NT2/D1 (cell line): ENCODE measurements around the gene LRRFIP1.
A peak's percentile ranks its signal among the peaks of the same experiment; 100 is the strongest.

Source experiments
- DNase-seq: peaks from one replicate; pipeline ENCODE4 v3.0.0-alpha.2; 2011; ENCODE audit warnings: low read depth, low spot score
- H3K27me3 ChIP-seq: 2 replicates; pipeline ENCODE4 v1.6.0; 2011; ENCODE audit warnings: mild to moderate bottlenecking; ENCODE audit not compliant: insufficient read length, insufficient read depth
- H3K36me3 ChIP-seq: 2 replicates; pipeline ENCODE4 v1.6.1; 2011; ENCODE audit warnings: mild to moderate bottlenecking, low read length, mixed read lengths; ENCODE audit not compliant: insufficient read depth, insufficient read length
- H3K4me1 ChIP-seq: 2 replicates; pipeline ENCODE4 v1.5.1; 2011; ENCODE audit not compliant: insufficient read depth, insufficient read length
- H3K4me3 ChIP-seq: 2 replicates; pipeline ENCODE4 v1.5.1; 2011; ENCODE audit warnings: low read depth; ENCODE audit not compliant: insufficient read length
- H3K9ac ChIP-seq: 2 replicates; pipeline ENCODE4 v1.6.0; 2011; ENCODE audit warnings: low read depth; ENCODE audit not compliant: insufficient read length
- H3K9me3 ChIP-seq: 2 replicates; pipeline ENCODE4 v1.5.1; 2011; ENCODE audit warnings: mild to moderate bottlenecking, low read length; ENCODE audit not compliant: insufficient read depth
- SUZ12 ChIP-seq: IDR thresholded peaks from 2 replicates; pipeline ENCODE4 v1.6.1; 2011; ENCODE audit not compliant: insufficient read length, insufficient read depth; ENCODE audit errors: extremely low read depth
- YY1 ChIP-seq: IDR thresholded peaks from 2 replicates; pipeline ENCODE4 v1.6.1; 2011; ENCODE audit not compliant: insufficient read length, insufficient read depth
- ZNF274 ChIP-seq: IDR thresholded peaks from 2 replicates; pipeline ENCODE4 v1.6.1; 2011; ENCODE audit warnings: mild to moderate bottlenecking, low read depth, low read length

LRRFIP1 gene, protein sequence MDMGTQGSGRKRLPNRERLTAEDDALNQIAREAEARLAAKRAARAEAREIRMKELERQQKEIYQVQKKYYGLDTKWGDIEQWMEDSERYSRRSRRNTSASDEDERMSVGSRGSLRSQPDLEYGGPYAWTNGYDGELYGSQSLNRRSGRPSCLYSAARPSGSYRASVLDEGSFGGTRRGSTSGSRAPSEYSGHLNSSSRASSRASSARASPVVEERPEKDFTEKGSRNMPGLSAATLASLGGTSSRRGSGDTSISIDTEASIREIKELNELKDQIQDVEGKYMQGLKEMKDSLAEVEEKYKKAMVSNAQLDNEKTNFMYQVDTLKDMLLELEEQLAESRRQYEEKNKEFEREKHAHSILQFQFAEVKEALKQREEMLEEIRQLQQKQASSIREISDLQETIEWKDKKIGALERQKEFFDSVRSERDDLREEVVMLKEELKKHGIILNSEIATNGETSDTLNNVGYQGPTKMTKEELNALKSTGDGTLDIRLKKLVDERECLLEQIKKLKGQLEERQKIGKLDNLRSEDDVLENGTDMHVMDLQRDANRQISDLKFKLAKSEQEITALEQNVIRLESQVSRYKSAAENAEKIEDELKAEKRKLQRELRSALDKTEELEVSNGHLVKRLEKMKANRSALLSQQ

DNA sequence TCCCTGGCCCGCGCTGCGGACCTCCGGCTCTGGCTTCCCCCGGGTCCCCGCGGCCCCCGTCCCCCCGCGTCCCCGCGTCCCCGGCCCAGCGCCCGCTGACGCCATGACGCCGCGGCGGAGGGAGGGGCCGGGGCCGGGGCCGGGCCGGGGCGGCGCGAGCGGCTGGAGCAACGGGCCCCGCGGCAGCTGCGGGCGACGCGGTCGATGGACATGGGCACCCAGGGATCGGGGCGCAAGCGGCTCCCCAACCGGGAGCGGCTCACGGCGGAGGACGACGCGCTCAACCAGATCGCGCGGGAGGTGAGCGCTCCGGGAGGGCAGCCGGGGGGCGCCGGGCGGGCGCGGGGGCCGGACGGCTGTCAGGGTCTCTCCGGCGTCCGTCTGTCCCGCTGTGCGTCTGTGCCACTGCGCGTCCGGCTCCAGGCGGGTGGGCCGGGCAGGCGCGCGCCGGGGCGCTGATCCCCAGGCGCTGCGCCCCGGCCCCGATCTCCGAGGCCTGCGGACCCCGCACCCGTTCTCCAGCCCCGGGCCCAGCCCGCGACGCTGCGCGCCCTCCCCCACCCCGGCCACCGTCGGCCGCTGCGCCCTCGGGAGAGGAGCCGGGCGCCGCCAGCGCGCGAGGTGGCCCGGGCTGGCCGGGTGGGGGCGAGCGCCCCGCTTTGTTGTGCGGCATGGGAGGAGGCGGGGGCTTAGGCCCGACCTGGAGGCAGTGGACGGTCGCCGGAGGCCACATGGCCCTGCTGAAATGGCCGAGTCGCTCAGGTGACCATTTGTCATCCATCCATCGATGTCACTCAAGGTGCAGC is at the start of gene LRRFIP1:
Gene LRRFIP1 (plus strand): TSS at position 147 of the 806 bp plus-strand sequence. CDS start 58 bp downstream, at position 205.
- H3K9ac ChIP-seq = peak within 1 kb of the TSS; percentile 82
- H3K4me1 ChIP-seq = peaks cover 3% of the 10 kb centered on the region
- no peak for DNase-seq
- no peaks in the 10 kb centered on the region for H3K9me3 ChIP-seq
- peak within 1 kb of the TSS; percentile 68 for H3K4me3 ChIP-seq
- H3K27me3 ChIP-seq = peaks cover 30% of the 10 kb centered on the region
- no peak for TF ChIP-seq SUZ12
- TF ChIP-seq ZNF274 = no peak
- no peak for TF ChIP-seq YY1
- peaks cover 35% of the 10 kb centered on the region for H3K36me3 ChIP-seq

DNA sequence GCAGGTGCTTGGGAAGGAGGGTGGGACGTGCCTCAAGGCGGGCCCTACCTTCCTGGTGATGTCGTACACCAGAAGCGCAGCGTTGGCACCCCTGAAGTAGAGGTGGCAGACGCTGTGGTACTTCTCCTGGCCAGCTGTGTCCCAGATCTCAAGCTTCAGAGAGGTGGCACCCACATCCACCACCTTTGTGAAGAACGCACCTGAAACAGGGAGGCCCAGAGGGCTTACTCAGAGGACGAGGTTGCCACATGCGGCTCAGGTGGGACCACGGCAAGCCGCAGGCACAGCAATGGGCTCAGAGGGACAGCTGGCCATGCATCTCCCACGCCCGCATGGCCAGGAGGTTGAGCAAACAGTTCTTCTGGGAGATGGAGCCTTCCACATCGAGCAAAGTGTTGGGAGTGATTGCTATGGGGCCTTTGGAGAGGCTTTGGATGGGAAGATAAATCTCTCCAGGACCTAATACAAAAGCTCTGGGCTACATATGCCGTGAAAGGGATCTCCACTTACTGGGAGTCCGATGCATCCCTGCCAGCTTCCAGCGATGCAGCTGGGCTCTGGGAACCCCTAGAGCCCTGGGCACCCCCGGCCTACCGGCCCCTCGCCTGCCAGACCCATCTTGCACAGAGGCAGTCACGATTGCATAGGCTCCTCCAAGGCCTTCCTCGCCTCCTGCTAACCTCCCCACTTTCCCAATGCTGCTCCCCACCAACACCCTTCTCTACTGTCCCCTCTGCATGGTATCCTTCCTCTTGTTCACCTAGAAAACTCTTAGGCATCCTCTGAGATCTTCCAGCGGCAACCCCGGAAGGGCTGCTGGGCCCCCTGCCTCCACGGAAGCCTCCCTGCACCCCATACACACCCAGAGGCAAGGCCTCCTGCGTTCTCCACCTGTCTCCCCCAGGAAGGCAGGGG is 49.2 kb upstream of the LRRFIP1 start:
- Histone ChIP-seq H3K9ac (no peak overlapping the region), H3K9me3 (no peaks in the 10 kb centered on the region), H3K4me3 (no peak overlapping the region), H3K4me1 (peaks cover 12% of the 10 kb centered on the region), H3K27me3 (no peaks in the 10 kb centered on the region), H3K36me3 (no peaks in the 10 kb centered on the region)
- TF ChIP-seq ZNF274 (no peak), YY1 (no peak), SUZ12 (no peak)
- DNase-seq = no peak

- TF ChIP-seq YY1 = no peak
- TF ChIP-seq ZNF274 = no peak
- TF ChIP-seq SUZ12 = no peak
- Histone ChIP-seq H3K9me3 (no peaks in the 10 kb centered on the region), H3K9ac (no peak overlapping the region), H3K27me3 (no peaks in the 10 kb centered on the region), H3K36me3 (no peaks in the 10 kb centered on the region), H3K4me1 (peaks cover 15% of the 10 kb centered on the region), H3K4me3 (no peak overlapping the region)
- DNase-seq = no peak
These were observed 46.1 kb upstream of the LRRFIP1 start for GRCh38 chr2:237581326-237581725.

- H3K4me3 ChIP-seq = no peak overlapping the region
- DNase-seq = no peak
- no peaks in the 10 kb centered on the region for H3K27me3 ChIP-seq
- TF ChIP-seq SUZ12 (no peak), YY1 (no peak), ZNF274 (no peak)
- no peaks in the 10 kb centered on the region for H3K36me3 ChIP-seq
- peaks cover 15% of the 10 kb centered on the region for H3K4me1 ChIP-seq
- peak overlapping the region; percentile 33 for H3K9ac ChIP-seq
- H3K9me3 ChIP-seq = no peaks in the 10 kb centered on the region
These were observed 45.3 kb upstream of the LRRFIP1 start for GRCh38 chr2:237581751-237582746.

DNA sequence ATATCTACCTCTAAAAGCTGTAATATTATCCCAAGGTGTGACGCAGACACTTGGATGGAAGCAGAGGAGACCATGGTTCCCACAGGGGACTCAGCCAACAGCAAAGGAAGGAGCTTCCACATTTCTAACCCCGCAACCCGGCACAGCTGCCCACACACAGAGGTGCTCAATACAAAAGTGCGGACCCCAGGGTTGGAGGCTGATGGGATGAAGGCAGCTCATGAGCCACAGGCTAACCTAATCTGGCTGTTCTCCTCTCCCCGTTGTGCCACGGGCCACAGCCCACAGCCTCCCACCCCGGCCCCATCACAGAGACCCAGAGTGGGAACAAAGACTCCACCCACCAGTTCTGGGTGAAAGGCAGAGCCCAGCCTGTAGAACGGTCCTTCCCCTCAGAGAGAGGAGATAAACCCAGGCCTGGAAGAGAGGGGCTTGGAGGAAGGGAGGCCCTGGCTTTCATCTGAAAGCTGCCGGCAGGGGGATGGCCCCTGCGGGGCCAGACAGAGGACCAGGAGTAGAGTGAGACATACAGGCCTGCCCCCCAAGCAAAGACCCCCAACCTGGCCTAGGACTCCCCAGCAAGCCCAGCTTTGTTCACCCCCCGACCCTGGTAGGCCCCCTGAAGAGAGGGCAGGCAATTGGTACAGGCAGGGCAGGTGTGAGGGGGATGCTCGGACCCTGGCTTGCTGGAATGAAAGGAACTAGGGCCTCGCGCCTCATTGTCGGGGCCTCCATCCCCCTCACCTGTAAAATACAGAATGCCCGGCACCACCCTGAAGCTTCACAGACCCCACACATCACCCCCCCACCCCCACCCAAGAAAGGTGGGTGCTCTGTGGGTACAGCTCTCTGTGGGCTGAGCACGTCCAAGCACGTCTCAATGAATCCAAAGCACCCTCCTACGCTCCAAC is 43.7 kb upstream of the LRRFIP1 start:
- DNase-seq = no peak
- H3K27me3 ChIP-seq = no peaks in the 10 kb centered on the region
- H3K4me1 ChIP-seq = peaks cover 15% of the 10 kb centered on the region
- no peak for TF ChIP-seq SUZ12
- TF ChIP-seq YY1 = no peak
- TF ChIP-seq ZNF274 = no peak
- peaks cover 7% of the 10 kb centered on the region; the same call in 1 of the 2 replicates for H3K9me3 ChIP-seq
- no peaks in the 10 kb centered on the region for H3K36me3 ChIP-seq
- H3K9ac ChIP-seq = no peak overlapping the region
- no peak overlapping the region for H3K4me3 ChIP-seq
